HepG2 (cell line): ENCODE measurements around the gene DSTN. TPM values are rescaled to one million over a fixed set of nuclear protein-coding genes. Genes with fewer than 3 reads are reported as not detected.
A peak's percentile ranks its signal among the peaks of the same experiment; 100 is the strongest.

Experiments used
- ATAC-seq: fragments of 200-7000 bp; cut with Tn5 transposase; 3 replicates; pipeline ENCODE4 v1.9.1; 2020; ENCODE audit warnings: mild to moderate bottlenecking, moderate library complexity
- BruUV-seq: library from RNA; stranded (reverse); fragments of 400-500 nt; replicated peaks from 2 replicates; lab custom pipeline; 2021; lab: Mats Ljungman, UMichigan
- CTCF ChIA-PET: fragments of 300-600 bp; formaldehyde crosslinking; extraction: SDS; loops from one replicate; lab custom pipeline; 2021; ENCODE audit warnings: low total read pairs, inconsistent platforms, low intra/inter-chr PET ratio; lab: Yijun Ruan, JAX
- POLR2A ChIA-PET: fragments of 350-600 bp; sonication (Branson Sonifier 250); formaldehyde crosslinking; loops from one replicate; lab custom pipeline; 2020; ENCODE audit warnings: antibody characterized with exemption, inconsistent platforms; lab: Yijun Ruan, JAX
- DNase-seq: peaks from one replicate; pipeline ENCODE4 v3.0.0-alpha.2; 2015; ENCODE audit warnings: low spot score
- FAIRE-seq: peaks from 3 replicates; lab custom pipeline; 2011; peaks lifted over from hg19 to GRCh38; lab: Jason Lieb, UNC
- H2AFZ ChIP-seq: one replicate; pipeline ENCODE4 v1.6.1; 2011; ENCODE audit warnings: low read length, inconsistent platforms
- H3K27ac ChIP-seq: fragments of 300-600 bp; 3 replicates; pipeline ENCODE4 v1.8.0; 2011; ENCODE audit warnings: mixed run types, mild to moderate bottlenecking, mixed read lengths, low read length, inconsistent platforms; ENCODE audit not compliant: insufficient read depth; ENCODE audit errors: extremely low read length
- H3K27me3 ChIP-seq, 2 experiments: fragments of 200-600 bp in 1 of 2; 2 replicates in 1 of 2; 3 replicates in 1 of 2; pipeline versions ENCODE4 v1.6.0 to v1.8.0; 2011; ENCODE audit warnings: low read length in 2 of 2, mild to moderate bottlenecking in 2 of 2, moderate library complexity in 2 of 2, inconsistent platforms in 1 of 2; ENCODE audit not compliant: insufficient read depth in 2 of 2, control insufficient read depth in 1 of 2
- H3K36me3 ChIP-seq, 2 experiments: fragments of 200-600 bp in 1 of 2; replicated peaks in 1 of 2; 2 replicates in 1 of 2; 3 replicates in 1 of 2; pipeline versions ENCODE4 v1.5.1 to v1.8.0; 2011; ENCODE audit warnings: low read length in 2 of 2, inconsistent platforms in 1 of 2; ENCODE audit not compliant: insufficient read depth in 2 of 2, control insufficient read depth in 1 of 2
- H3K4me1 ChIP-seq: 2 replicates; pipeline ENCODE4 v1.5.1; 2012; ENCODE audit warnings: low read length, inconsistent platforms; ENCODE audit not compliant: insufficient read depth
- H3K4me2 ChIP-seq: 2 replicates; pipeline ENCODE4 v1.6.0; 2011; ENCODE audit warnings: low read depth, low read length, inconsistent platforms
- H3K4me3 ChIP-seq, 3 experiments: fragments of 200-600 bp in 1 of 3; sonication (generic), shearing (Covaris generic) in 1 of 3; replicated peaks in 1 of 3; 2 replicates each; pipeline ENCODE4 v1.5.1; 2011 to 2016; ENCODE audit warnings: low read length in 3 of 3, inconsistent platforms in 2 of 3, low read depth in 2 of 3, mild to moderate bottlenecking in 2 of 3, control low read depth in 1 of 3, mixed read lengths in 1 of 3; ENCODE audit not compliant: insufficient read depth in 1 of 3
- H3K79me2 ChIP-seq: one replicate; pipeline ENCODE4 v1.6.1; 2011; ENCODE audit warnings: low read length, inconsistent platforms; ENCODE audit not compliant: insufficient read depth
- H3K9ac ChIP-seq: 2 replicates; pipeline ENCODE4 v1.6.0; 2011; ENCODE audit warnings: mild to moderate bottlenecking, low read depth, low read length, inconsistent platforms; ENCODE audit not compliant: insufficient read depth
- H3K9me3 ChIP-seq: 2 replicates; pipeline ENCODE4 v1.5.1; 2012; ENCODE audit warnings: mild to moderate bottlenecking, low read length
- H4K20me1 ChIP-seq: 2 replicates; pipeline ENCODE4 v1.6.0; 2011; ENCODE audit warnings: inconsistent platforms, mild to moderate bottlenecking, low read length, moderate library complexity; ENCODE audit not compliant: insufficient read depth
- ADNP ChIP-seq: sonication (generic); formaldehyde crosslinking; IDR thresholded peaks from 2 replicates; pipeline ENCODE4 v1.4.0; 2020; ENCODE audit warnings: missing genetic modification reagents
- CENPX ChIP-seq: sonication (generic); formaldehyde crosslinking; IDR thresholded peaks from 2 replicates; pipeline ENCODE4 v1.9.0; 2021; ENCODE audit warnings: mild to moderate bottlenecking, missing genetic modification reagents, moderate library complexity
- MYNN ChIP-seq: sonication (generic); formaldehyde crosslinking; IDR thresholded peaks from 2 replicates; pipeline ENCODE4 v1.4.0; 2020; ENCODE audit warnings: mild to moderate bottlenecking, low read depth, missing genetic modification reagents
- NBN ChIP-seq: fragments of 450-650 bp; conservative IDR thresholded peaks from 2 replicates; pipeline ENCODE4 v1.6.1; 2017
- NR2F2 ChIP-seq: IDR thresholded peaks from 2 replicates; pipeline ENCODE4 v1.6.1; 2012; ENCODE audit warnings: low read depth, inconsistent platforms, borderline replicate concordance
- PRMT3 ChIP-seq: sonication (generic); formaldehyde crosslinking; IDR thresholded peaks from 2 replicates; pipeline ENCODE4 v1.8.1; 2022; ENCODE audit warnings: low read depth, mild to moderate bottlenecking, moderate library complexity, missing genetic modification reagents, borderline replicate concordance
- RNF2 ChIP-seq: fragments of 450-650 bp; conservative IDR thresholded peaks from 2 replicates; pipeline ENCODE4 v1.6.1; 2016; ENCODE audit warnings: low read depth
- TAF15 ChIP-seq: fragments of 200-400 bp; formaldehyde crosslinking; IDR thresholded peaks from one replicate; pipeline ENCODE4 v1.6.1; 2018; ENCODE audit warnings: mild to moderate bottlenecking, low read depth, low read length; ENCODE audit not compliant: poor library complexity, severe bottlenecking
- U2AF1 ChIP-seq: fragments of 200-400 bp; formaldehyde crosslinking; optimal IDR thresholded peaks from 2 replicates; pipeline ENCODE3; 2017; ENCODE audit warnings: mild to moderate bottlenecking, low read depth, low read length
- UBTF ChIP-seq: sonication (generic); formaldehyde crosslinking; IDR thresholded peaks from 2 replicates; pipeline ENCODE4 v1.4.0; 2020; ENCODE audit warnings: mild to moderate bottlenecking, missing genetic modification reagents
- ZC3H4 ChIP-seq: sonication (generic); formaldehyde crosslinking; IDR thresholded peaks from 2 replicates; pipeline ENCODE4 v1.4.0; 2020; ENCODE audit warnings: missing genetic modification reagents, borderline replicate concordance
- ZNF251 ChIP-seq: sonication (generic); formaldehyde crosslinking; IDR thresholded peaks from 2 replicates; pipeline ENCODE4 v1.9.0; 2021; ENCODE audit warnings: mild to moderate bottlenecking, missing genetic modification reagents
- ZNF253 ChIP-seq: sonication (generic); formaldehyde crosslinking; IDR thresholded peaks from 2 replicates; pipeline ENCODE4 v1.8.0; 2022; ENCODE audit warnings: mild to moderate bottlenecking, missing genetic modification reagents, borderline replicate concordance
- ZNF317 ChIP-seq: sonication (generic); formaldehyde crosslinking; IDR thresholded peaks from 2 replicates; pipeline ENCODE4 v1.5.0; 2020; ENCODE audit warnings: mild to moderate bottlenecking, missing genetic modification reagents
- ZNF615 ChIP-seq: sonication (generic); formaldehyde crosslinking; IDR thresholded peaks from 2 replicates; pipeline ENCODE4 v1.5.0; 2020; ENCODE audit warnings: mild to moderate bottlenecking, missing genetic modification reagents, borderline replicate concordance
- ZNF644 ChIP-seq: IDR thresholded peaks from 2 replicates; pipeline ENCODE4 v1.6.1; 2016; ENCODE audit warnings: low read depth
- ZNF660 ChIP-seq: sonication (generic); formaldehyde crosslinking; IDR thresholded peaks from 2 replicates; pipeline ENCODE4 v1.5.1; 2020; ENCODE audit warnings: mild to moderate bottlenecking, low read depth, missing genetic modification reagents, borderline replicate concordance
- ZNF672 ChIP-seq: sonication (generic); formaldehyde crosslinking; IDR thresholded peaks from 2 replicates; pipeline ENCODE4 v1.8.1; 2022; ENCODE audit warnings: missing genetic modification reagents
- ZSCAN20 ChIP-seq: sonication (generic); formaldehyde crosslinking; IDR thresholded peaks from 2 replicates; pipeline ENCODE4 v1.4.0; 2020; ENCODE audit warnings: missing genetic modification reagents, mild to moderate bottlenecking, borderline replicate concordance
- WGBS: methylation state at CpG from one replicate; pipeline ENCODE4 v1.1.6; 2017; ENCODE audit warnings: low lambda C conversion rate; 5-methylcytosine and 5-hydroxymethylcytosine counted together
- in situ Hi-C: cut with HindIII; loops from 2 replicates; pipeline ENCODE4 v1.10.0; 2017; ENCODE audit warnings: low pct_unique_long_range_greater_than_20kb; ENCODE audit not compliant: extremely low pct_ligation_motif_present
- intact Hi-C: fragments of 100-400 bp; cut with micrococcal nuclease; formaldehyde crosslinking; loops from one replicate; pipeline ENCODE4 v1.10.0; 2022; ENCODE audit not compliant: unreplicated experiment
- polyA plus RNA-seq, 8 experiments: library from polyadenylated mRNA; depleted of rRNA in 3 of 8; stranded (reverse) in 7 of 8; unstranded in 1 of 8; fragments of >200 nt; fragmentation: Illumina TruSeq in 4 of 8; extraction: Trizol in 4 of 8; gene quantifications; 2 replicates each; pipeline versions ENCODE4 v1.2.1 to v1.2.3, GENCODE V29; 2011 to 2016; ENCODE audit warnings: low read depth in 4 of 8, missing spikeins in 1 of 8, mixed read lengths in 1 of 8; ENCODE audit not compliant: insufficient read depth in 1 of 8
- total RNA-seq, 5 experiments: library from RNA; depleted of rRNA; stranded (reverse); fragments of >200 nt; fragmentation: Illumina TruSeq; extraction: Trizol; gene quantifications; 2 replicates each; pipeline ENCODE4 v1.2.3, GENCODE V29; 2016; ENCODE audit warnings: low read depth in 1 of 5
- TF ChIP-seq, protein P1 (sequence below): sonication (generic); formaldehyde crosslinking; IDR thresholded peaks from 2 replicates; pipeline ENCODE4 v1.8.0; 2022; ENCODE audit warnings: missing genetic modification reagents, mild to moderate bottlenecking, moderate library complexity, borderline replicate concordance
- TF ChIP-seq, protein P2 (sequence below): sonication (generic); formaldehyde crosslinking; IDR thresholded peaks from 2 replicates; pipeline ENCODE4 v1.5.1; 2020; ENCODE audit warnings: missing genetic modification reagents, mild to moderate bottlenecking, borderline replicate concordance

Gene DSTN
- total and polyA plus RNA-seq, 2 of the 13 experiments (the other 11 are each of a cell fraction or from before 2014, with no cell fraction given) = 27.6 to 106 TPM

DNA sequence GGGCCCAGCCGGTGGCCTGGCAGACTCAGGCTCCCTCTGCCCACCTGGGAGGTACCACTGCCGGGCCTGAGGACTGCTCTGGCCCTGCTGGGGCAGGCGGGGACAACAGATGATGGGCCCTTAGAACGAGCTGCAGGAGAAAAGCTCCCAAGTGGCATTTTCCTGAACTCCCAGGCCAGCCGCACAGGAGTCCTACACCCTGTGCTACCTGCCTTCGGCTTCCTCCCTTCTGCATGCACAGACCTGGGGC, 41.3 kb downstream of the DSTN start:
- H3K27ac ChIP-seq = no peak overlapping the region
- H3K79me2 ChIP-seq = no peaks in the 10 kb centered on the region
- ATAC-seq = peak; percentile 76
- no peaks in the 10 kb centered on the region for H3K27me3 ChIP-seq
- DNase-seq = no peak
- H2AFZ ChIP-seq = no peak overlapping the region
- FAIRE-seq = no peak
- no peaks in the 10 kb centered on the region for H3K9me3 ChIP-seq
- H3K4me2 ChIP-seq = no peak overlapping the region
- WGBS = 77% methylated on average over 3 of the region's 6 CpGs
- intact Hi-C loops (no loop called here), in situ Hi-C loops (loop anchor here (5.0 kb wide), 1 partner anchor 74 kb away; no protein-coding TSS in a partner anchor)
- peaks cover 24% of the 10 kb centered on the region for H3K4me1 ChIP-seq
- no peak overlapping the region for H3K4me3 ChIP-seq
- CTCF ChIA-PET = interaction anchor here (0.9 to 3.1 kb wide), 4 partner anchors 74 to 328 kb away, joined by 3 to 11 read pairs (median 6); no protein-coding TSS in a partner anchor
- BruUV-seq = no TSS peak
- H4K20me1 ChIP-seq = peaks cover 12% of the 10 kb centered on the region; the same call in 1 of the 2 replicates
- POLR2A ChIA-PET = interaction anchor here (1.2 kb wide), 2 partner anchors 41 to 71 kb away, joined by 3 read pairs; partner anchors contain the start of genes DSTN and RRBP1
- H3K36me3 ChIP-seq = peaks cover 16 to 26% of the 10 kb centered on the region in 2 experiments
- no peak overlapping the region for H3K9ac ChIP-seq
- no peak for TF ChIP-seq ADNP (CRISPR knock-in tag)
- no peak for TF ChIP-seq U2AF1
- no peak for TF ChIP-seq ZNF672 (CRISPR knock-in tag)
- TF ChIP-seq, protein P1, sequence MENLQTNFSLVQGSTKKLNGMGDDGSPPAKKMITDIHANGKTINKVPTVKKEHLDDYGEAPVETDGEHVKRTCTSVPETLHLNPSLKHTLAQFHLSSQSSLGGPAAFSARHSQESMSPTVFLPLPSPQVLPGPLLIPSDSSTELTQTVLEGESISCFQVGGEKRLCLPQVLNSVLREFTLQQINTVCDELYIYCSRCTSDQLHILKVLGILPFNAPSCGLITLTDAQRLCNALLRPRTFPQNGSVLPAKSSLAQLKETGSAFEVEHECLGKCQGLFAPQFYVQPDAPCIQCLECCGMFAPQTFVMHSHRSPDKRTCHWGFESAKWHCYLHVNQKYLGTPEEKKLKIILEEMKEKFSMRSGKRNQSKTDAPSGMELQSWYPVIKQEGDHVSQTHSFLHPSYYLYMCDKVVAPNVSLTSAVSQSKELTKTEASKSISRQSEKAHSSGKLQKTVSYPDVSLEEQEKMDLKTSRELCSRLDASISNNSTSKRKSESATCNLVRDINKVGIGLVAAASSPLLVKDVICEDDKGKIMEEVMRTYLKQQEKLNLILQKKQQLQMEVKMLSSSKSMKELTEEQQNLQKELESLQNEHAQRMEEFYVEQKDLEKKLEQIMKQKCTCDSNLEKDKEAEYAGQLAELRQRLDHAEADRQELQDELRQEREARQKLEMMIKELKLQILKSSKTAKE (CRISPR knock-in tag) = no peak
- no peak for TF ChIP-seq ZC3H4
- no peak for TF ChIP-seq RNF2
- no peak for TF ChIP-seq ZNF317 (CRISPR knock-in tag)
- TF ChIP-seq MYNN (CRISPR knock-in tag) = no peak
- peak; percentile 40 for TF ChIP-seq UBTF (CRISPR knock-in tag)
- TF ChIP-seq ZNF253 = 0 out of 2 replicates have a peak, but pooled peaks have one; percentile 42
- no peak for TF ChIP-seq CENPX (CRISPR knock-in tag)
- TF ChIP-seq ZNF644 = no peak
- TF ChIP-seq ZNF615 (CRISPR knock-in tag) = no peak
- TF ChIP-seq NR2F2 = no peak
- TF ChIP-seq NBN = no peak
- no peak for TF ChIP-seq TAF15
- TF ChIP-seq ZSCAN20 = no peak
- TF ChIP-seq, protein P2, sequence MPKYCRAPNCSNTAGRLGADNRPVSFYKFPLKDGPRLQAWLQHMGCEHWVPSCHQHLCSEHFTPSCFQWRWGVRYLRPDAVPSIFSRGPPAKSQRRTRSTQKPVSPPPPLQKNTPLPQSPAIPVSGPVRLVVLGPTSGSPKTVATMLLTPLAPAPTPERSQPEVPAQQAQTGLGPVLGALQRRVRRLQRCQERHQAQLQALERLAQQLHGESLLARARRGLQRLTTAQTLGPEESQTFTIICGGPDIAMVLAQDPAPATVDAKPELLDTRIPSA = no peak
- TF ChIP-seq ZNF660 (CRISPR knock-in tag) = no peak
- no peak for TF ChIP-seq PRMT3 (CRISPR knock-in tag)
- TF ChIP-seq ZNF251 (CRISPR knock-in tag) = no peak
